Measurements from ENCODE around the gene CBR3. TPM values are rescaled to one million over a fixed set of nuclear protein-coding genes. Genes with fewer than 3 reads are reported as not detected.
A peak's percentile ranks its signal among the peaks of the same experiment; 100 is the strongest.

CBR3 gene
- total RNA-seq, 1 donor from 2014 or later: 4.7 TPM

- peaks cover 28% of the 10 kb centered on the region for H3K4me1 Mint-ChIP-seq
- H3K36me3 Mint-ChIP-seq (ENCODE audit: low read depth): no peaks in the 10 kb centered on the region
- TF ChIP-seq CTCF (IDR thresholded peaks at IDR 0.05): no peak
- H3K27me3 Mint-ChIP-seq: no peaks in the 10 kb centered on the region
- ChIA-PET CTCF (interaction anchor here (1.2 kb wide), 1 partner anchor 8 kb away, joined by 3 read pairs; no protein-coding TSS in a partner anchor), POLR2A (interaction anchor here (0.5 to 0.6 kb wide), 2 partner anchors 11 to 38 kb away, joined by 3 to 4 read pairs; no protein-coding TSS in a partner anchor)
- H3K27ac Mint-ChIP-seq: no peak overlapping the region
- H3K9me3 Mint-ChIP-seq: no peaks in the 10 kb centered on the region
- DNase-seq: no peak
- intact Hi-C loops (cut with micrococcal nuclease): loop anchor here (10.0 kb wide), 1 partner anchor 183 kb away; no protein-coding TSS in a partner anchor
- ATAC-seq (ENCODE audit: low read depth): no peak
- no peak overlapping the region for H3K4me3 Mint-ChIP-seq
Measured at GRCh38 chr21:36117286-36117741, 17.6 kb upstream of the CBR3 start.

DNA sequence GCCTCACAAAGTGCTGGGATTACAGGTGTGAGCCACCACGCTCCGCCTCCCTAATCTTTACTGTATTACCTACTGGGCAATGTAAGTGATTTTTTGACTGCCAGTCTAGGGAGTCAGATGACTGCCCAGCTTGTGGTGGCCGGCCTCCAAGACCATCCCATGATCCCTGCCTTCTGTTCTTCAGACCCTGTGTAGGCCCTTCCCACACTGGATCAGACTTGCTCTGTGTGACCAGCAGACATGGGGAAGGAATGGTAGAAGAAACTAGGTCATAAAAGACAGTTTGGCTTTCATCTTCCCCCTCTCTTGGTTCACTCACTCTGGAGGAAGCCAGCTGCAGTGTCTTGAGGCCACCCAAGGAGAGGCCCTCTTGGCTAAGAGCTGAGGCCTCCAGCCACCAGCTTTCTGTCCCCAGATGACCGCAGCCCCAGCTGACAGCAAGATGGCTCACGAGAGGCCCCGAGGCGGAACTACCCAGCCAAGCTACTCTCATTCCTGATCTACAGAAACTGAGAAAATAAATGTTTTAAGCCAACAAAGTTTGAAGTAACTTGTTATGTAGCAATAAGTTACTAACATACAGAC is 14.5 kb upstream of the CBR3 start:
- TF ChIP-seq CTCF (IDR thresholded peaks at IDR 0.05): no peak
- Mint-ChIP-seq H3K27me3 (no peaks in the 10 kb centered on the region), H3K36me3 (ENCODE audit: low read depth) (no peaks in the 10 kb centered on the region), H3K4me3 (no peak overlapping the region), H3K27ac (no peak overlapping the region), H3K4me1 (peaks cover 7% of the 10 kb centered on the region), H3K9me3 (no peaks in the 10 kb centered on the region)
- no peak for DNase-seq
- ChIA-PET CTCF (no interaction called here), POLR2A (interaction anchor here (0.6 kb wide), 1 partner anchor 1426 kb away, joined by 4 read pairs; no protein-coding TSS in a partner anchor)
- ATAC-seq (ENCODE audit: low read depth): no peak
- intact Hi-C loops (cut with micrococcal nuclease): no loop called here

- no peaks in the 10 kb centered on the region for H3K36me3 Mint-ChIP-seq (ENCODE audit: low read depth)
- no peaks in the 10 kb centered on the region for H3K9me3 Mint-ChIP-seq
- POLR2A ChIA-PET: no interaction called here
- CTCF ChIA-PET: interaction anchor here (1.3 to 2.0 kb wide), 2 partner anchors 8 to 11 kb away, joined by 3 to 5 read pairs; partner anchors contain the start of gene CBR3
- no peak for TF ChIP-seq CTCF (IDR thresholded peaks at IDR 0.05)
- H3K27ac Mint-ChIP-seq: no peak overlapping the region
- H3K27me3 Mint-ChIP-seq: no peaks in the 10 kb centered on the region
- DNase-seq: no peak
- no peak for ATAC-seq (ENCODE audit: low read depth)
- peaks cover 6% of the 10 kb centered on the region for H3K4me1 Mint-ChIP-seq
- no peak overlapping the region for H3K4me3 Mint-ChIP-seq
- intact Hi-C loops (cut with micrococcal nuclease): no loop called here
Measured at GRCh38 chr21:36122977-36123376, 11.9 kb upstream of the CBR3 start.

DNA sequence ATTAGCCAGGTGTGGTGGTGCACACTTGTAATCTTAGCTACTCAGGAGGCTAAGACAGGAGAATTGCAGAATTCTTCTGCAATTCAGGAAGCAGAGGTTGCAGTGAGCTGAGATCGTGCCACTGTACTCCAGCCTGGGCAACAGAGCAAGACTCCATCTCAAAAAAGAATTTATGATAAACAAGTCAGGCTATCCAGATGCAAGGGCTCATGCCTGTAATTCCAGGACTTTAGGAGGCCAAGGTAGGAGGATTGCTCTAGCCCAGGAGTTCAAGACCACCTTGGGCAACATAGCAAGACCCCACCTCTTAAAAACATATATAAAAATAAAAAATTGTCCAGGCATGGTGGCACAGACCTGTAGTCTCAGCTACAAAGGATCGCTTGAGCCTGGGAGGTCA is 10.5 kb upstream of the CBR3 start:
- intact Hi-C loops (cut with micrococcal nuclease): no loop called here
- ChIA-PET CTCF (interaction anchor here (1.8 to 2.0 kb wide), 2 partner anchors 10 to 18 kb away, joined by 3 to 5 read pairs; no protein-coding TSS in a partner anchor), POLR2A (no interaction called here)
- H3K4me1 Mint-ChIP-seq: peaks cover 9% of the 10 kb centered on the region
- TF ChIP-seq CTCF (IDR thresholded peaks at IDR 0.05): no peak
- DNase-seq (no peak), ATAC-seq (ENCODE audit: low read depth) (no peak)
- H3K9me3 Mint-ChIP-seq: no peaks in the 10 kb centered on the region
- H3K4me3 Mint-ChIP-seq: no peak overlapping the region
- no peak overlapping the region for H3K27ac Mint-ChIP-seq
- no peaks in the 10 kb centered on the region for H3K27me3 Mint-ChIP-seq
- H3K36me3 Mint-ChIP-seq (ENCODE audit: low read depth): no peaks in the 10 kb centered on the region

DNA sequence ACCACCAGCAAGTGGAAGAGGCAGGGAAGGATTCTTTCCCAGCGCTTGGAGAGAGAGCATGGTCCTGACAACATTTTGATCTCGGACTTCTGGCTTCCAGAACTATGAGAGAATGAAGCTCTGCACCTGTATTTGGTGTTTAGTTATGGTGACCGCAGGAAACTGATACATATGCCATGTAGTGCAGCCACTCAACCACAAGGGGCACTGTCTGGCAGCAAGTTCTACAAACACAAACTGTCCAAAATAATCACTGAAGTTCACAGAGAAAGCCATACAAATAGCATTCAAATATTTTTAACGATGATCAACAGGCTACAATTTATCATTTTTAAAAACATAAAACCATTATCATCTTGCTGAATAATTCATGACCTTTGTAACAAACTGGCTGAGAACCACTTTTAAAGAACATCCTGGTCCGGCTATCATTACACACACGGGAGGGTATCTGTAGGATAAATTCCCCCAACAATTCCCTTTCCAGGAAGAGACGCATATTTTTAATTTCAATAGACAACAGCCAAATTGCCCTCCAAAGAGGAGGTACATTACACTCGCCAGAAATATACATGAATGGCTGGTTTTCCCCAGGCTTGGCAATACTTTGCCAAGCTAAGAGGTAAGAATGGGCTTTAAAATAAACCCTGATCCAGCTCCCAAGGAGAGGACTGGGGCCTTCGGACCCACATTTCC is 9.2 kb upstream of the CBR3 start:
- no peaks in the 10 kb centered on the region for H3K36me3 Mint-ChIP-seq (ENCODE audit: low read depth)
- peaks cover 14% of the 10 kb centered on the region for H3K4me1 Mint-ChIP-seq
- CTCF ChIA-PET: interaction anchor here (0.6 to 1.8 kb wide), 3 partner anchors 8 to 17 kb away, joined by 3 to 4 read pairs (median 3); no protein-coding TSS in a partner anchor
- POLR2A ChIA-PET: no interaction called here
- no peak overlapping the region for H3K27ac Mint-ChIP-seq
- H3K4me3 Mint-ChIP-seq: no peak overlapping the region
- no peaks in the 10 kb centered on the region for H3K9me3 Mint-ChIP-seq
- H3K27me3 Mint-ChIP-seq: no peaks in the 10 kb centered on the region
- intact Hi-C loops (cut with micrococcal nuclease): no loop called here
- no peak for DNase-seq
- peak; percentile 57 for ATAC-seq (ENCODE audit: low read depth)
- TF ChIP-seq CTCF (IDR thresholded peaks at IDR 0.05): peak; percentile 60
